ENCODE measurements around the gene DDX52.

Gene DDX52

GRCh38 chr17:37667039-37667438 is 23.8 kb upstream of the DDX52 start:
- no peak for TF ChIP-seq GATA2 (IDR thresholded peaks at IDR 0.05; ENCODE audit: low read depth, low read length)
- no peak for TF ChIP-seq GATA3 (IDR thresholded peaks at IDR 0.05; ENCODE audit: low read depth, low read length)

- TF ChIP-seq GATA2 (IDR thresholded peaks at IDR 0.05; ENCODE audit: low read depth, low read length) (no peak), GATA3 (IDR thresholded peaks at IDR 0.05; ENCODE audit: low read depth, low read length) (no peak)
These were observed 21.0 kb upstream of the DDX52 start for GRCh38 chr17:37664214-37664613.

GRCh38 chr17:37662353-37662752 is 19.1 kb upstream of the DDX52 start:
- TF ChIP-seq GATA2 (IDR thresholded peaks at IDR 0.05; ENCODE audit: low read depth, low read length) (no peak), GATA3 (IDR thresholded peaks at IDR 0.05; ENCODE audit: low read depth, low read length) (no peak)

GRCh38 chr17:37661400-37662014 is 18.3 kb upstream of the DDX52 start:
- TF ChIP-seq GATA2 (IDR thresholded peaks at IDR 0.05; ENCODE audit: low read depth, low read length) (no peak), GATA3 (IDR thresholded peaks at IDR 0.05; ENCODE audit: low read depth, low read length) (no peak)

GRCh38 chr17:37659925-37660324 is 16.7 kb upstream of the DDX52 start:
- TF ChIP-seq GATA2 (IDR thresholded peaks at IDR 0.05; ENCODE audit: low read depth, low read length) (no peak), GATA3 (IDR thresholded peaks at IDR 0.05; ENCODE audit: low read depth, low read length) (no peak)

GRCh38 chr17:37657202-37657601 is 14.0 kb upstream of the DDX52 start:
- TF ChIP-seq GATA2 (IDR thresholded peaks at IDR 0.05; ENCODE audit: low read depth, low read length): no peak
- no peak for TF ChIP-seq GATA3 (IDR thresholded peaks at IDR 0.05; ENCODE audit: low read depth, low read length)

- no peak for TF ChIP-seq GATA2 (IDR thresholded peaks at IDR 0.05; ENCODE audit: low read depth, low read length)
- no peak for TF ChIP-seq GATA3 (IDR thresholded peaks at IDR 0.05; ENCODE audit: low read depth, low read length)
These were observed 8.6 kb upstream of the DDX52 start for GRCh38 chr17:37651849-37652248.

GRCh38 chr17:37650419-37651003 is 7.3 kb upstream of the DDX52 start:
- TF ChIP-seq GATA2 (IDR thresholded peaks at IDR 0.05; ENCODE audit: low read depth, low read length) (no peak), GATA3 (IDR thresholded peaks at IDR 0.05; ENCODE audit: low read depth, low read length) (no peak)

- TF ChIP-seq GATA3 (IDR thresholded peaks at IDR 0.05; ENCODE audit: low read depth, low read length) (no peak), GATA2 (IDR thresholded peaks at IDR 0.05; ENCODE audit: low read depth, low read length) (no peak)
These were observed 5.3 kb upstream of the DDX52 start for GRCh38 chr17:37648555-37648954.

- no peak for TF ChIP-seq GATA2 (IDR thresholded peaks at IDR 0.05; ENCODE audit: low read depth, low read length)
- TF ChIP-seq GATA3 (IDR thresholded peaks at IDR 0.05; ENCODE audit: low read depth, low read length): no peak
These were observed 4.6 kb upstream of the DDX52 start for GRCh38 chr17:37647856-37648255.

GRCh38 chr17:37643869-37644268 is 623 bp upstream of the DDX52 start:
- TF ChIP-seq GATA3 (IDR thresholded peaks at IDR 0.05; ENCODE audit: low read depth, low read length) (no peak), GATA2 (IDR thresholded peaks at IDR 0.05; ENCODE audit: low read depth, low read length) (no peak)

GRCh38 chr17:37642681-37643080 is 565 bp downstream of the DDX52 start:
- TF ChIP-seq GATA3 (IDR thresholded peaks at IDR 0.05; ENCODE audit: low read depth, low read length) (no peak), GATA2 (IDR thresholded peaks at IDR 0.05; ENCODE audit: low read depth, low read length) (no peak)

GRCh38 chr17:37640015-37640414 is 3.2 kb downstream of the DDX52 start:
- no peak for TF ChIP-seq GATA2 (IDR thresholded peaks at IDR 0.05; ENCODE audit: low read depth, low read length)
- TF ChIP-seq GATA3 (IDR thresholded peaks at IDR 0.05; ENCODE audit: low read depth, low read length): no peak

- TF ChIP-seq GATA2 (IDR thresholded peaks at IDR 0.05; ENCODE audit: low read depth, low read length) (no peak), GATA3 (IDR thresholded peaks at IDR 0.05; ENCODE audit: low read depth, low read length) (no peak)
These were observed 5.3 kb downstream of the DDX52 start for GRCh38 chr17:37637956-37638355.

GRCh38 chr17:37614823-37615222 is 28.4 kb downstream of the DDX52 start:
- TF ChIP-seq GATA3 (IDR thresholded peaks at IDR 0.05; ENCODE audit: low read depth, low read length) (no peak), GATA2 (IDR thresholded peaks at IDR 0.05; ENCODE audit: low read depth, low read length) (no peak)
